PC-9 (cell line): ENCODE measurements around the gene SLC66A1.

Experiments
- CTCF ChIP-seq: fragments of 200-600 bp; sonication (generic); conservative IDR thresholded peaks from 2 replicates; pipeline ENCODE4 v1.6.1; 2017; ENCODE audit warnings: mixed run types, antibody characterized with exemption, mild to moderate bottlenecking, moderate library complexity
- EZH2 ChIP-seq: fragments of 200-600 bp; sonication (generic); IDR thresholded peaks from 2 replicates; pipeline ENCODE4 v1.8.0; 2017; ENCODE audit warnings: antibody characterized with exemption, low read depth

DNA sequence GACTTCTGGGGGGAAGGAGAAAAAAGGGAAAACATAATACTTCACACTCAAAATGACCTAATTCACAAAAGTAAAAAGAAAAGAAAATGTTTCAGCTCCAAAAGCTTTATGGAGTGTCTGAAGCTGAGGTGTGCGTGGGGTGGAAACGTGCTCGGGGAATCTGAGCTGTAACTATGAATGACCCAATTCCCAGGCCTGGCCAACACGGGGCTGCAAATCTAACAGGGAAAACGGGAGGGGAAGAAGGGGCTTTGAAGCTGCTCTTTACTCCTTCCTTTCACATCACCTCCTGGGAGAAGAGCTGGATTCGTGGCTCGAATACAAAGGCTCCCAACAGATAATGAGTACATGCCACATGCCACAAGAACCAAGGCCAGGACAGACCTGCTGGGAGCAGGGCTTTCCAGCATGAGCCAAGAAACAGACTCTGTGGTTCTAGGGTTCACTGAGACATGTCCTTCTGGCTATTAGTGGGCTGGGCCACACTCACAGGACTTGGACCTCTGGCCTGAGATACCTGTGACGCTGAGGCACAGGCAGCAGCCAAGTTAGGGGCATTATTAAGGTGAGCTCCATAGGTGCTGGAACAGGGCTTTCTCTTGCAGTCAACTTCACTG, 51.5 kb downstream of the SLC66A1 start:
- TF ChIP-seq CTCF (no peak), EZH2 (no peak)
